Measurements from ENCODE around the gene HYPK.

DNA sequence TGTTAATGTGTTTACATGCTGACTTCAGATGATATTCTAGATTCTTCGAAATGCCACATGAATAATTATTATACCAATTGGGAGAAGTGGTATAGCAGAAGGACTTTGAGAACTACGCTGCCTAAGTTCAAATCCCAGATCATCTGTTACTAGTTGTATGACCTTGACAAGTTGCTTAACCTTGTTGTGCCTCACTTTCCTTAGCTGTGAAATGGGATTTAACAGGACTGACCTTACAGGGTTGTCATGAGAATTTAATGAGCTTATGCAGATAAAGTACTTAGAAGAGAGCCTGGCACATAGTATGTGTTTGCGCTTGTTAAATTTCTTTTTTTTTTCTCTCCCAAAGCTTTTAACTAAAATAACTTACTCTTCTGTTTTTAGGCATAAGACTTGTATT is 50.9 kb downstream of the HYPK start:
- TF ChIP-seq POLR2AphosphoS5 (IDR thresholded peaks at IDR 0.05): no peak
- TF ChIP-seq, protein P1, sequence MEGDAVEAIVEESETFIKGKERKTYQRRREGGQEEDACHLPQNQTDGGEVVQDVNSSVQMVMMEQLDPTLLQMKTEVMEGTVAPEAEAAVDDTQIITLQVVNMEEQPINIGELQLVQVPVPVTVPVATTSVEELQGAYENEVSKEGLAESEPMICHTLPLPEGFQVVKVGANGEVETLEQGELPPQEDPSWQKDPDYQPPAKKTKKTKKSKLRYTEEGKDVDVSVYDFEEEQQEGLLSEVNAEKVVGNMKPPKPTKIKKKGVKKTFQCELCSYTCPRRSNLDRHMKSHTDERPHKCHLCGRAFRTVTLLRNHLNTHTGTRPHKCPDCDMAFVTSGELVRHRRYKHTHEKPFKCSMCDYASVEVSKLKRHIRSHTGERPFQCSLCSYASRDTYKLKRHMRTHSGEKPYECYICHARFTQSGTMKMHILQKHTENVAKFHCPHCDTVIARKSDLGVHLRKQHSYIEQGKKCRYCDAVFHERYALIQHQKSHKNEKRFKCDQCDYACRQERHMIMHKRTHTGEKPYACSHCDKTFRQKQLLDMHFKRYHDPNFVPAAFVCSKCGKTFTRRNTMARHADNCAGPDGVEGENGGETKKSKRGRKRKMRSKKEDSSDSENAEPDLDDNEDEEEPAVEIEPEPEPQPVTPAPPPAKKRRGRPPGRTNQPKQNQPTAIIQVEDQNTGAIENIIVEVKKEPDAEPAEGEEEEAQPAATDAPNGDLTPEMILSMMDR (IDR thresholded peaks at IDR 0.05): no peak
